Endothelial cell of umbilical vein (primary cell): ENCODE data around the gene TPTE2. TPM values are rescaled to one million over a fixed set of nuclear protein-coding genes. Genes with fewer than 3 reads are reported as not detected.

ENCODE experiments used
- BruUV-seq: library from RNA; stranded (reverse); fragments of 400-500 nt; replicated peaks from 2 replicates; lab custom pipeline; 2021; lab: Mats Ljungman, UMichigan
- CTCF ChIA-PET: fragments of 300-600, 350-600 bp; sonication (Branson Sonifier 250); formaldehyde crosslinking; loops from one replicate; lab custom pipeline; 2021; ENCODE audit warnings: antibody characterized with exemption, inconsistent platforms; lab: Charles Lee
- POLR2A ChIA-PET: fragments of 300-600, 350-600 bp; sonication (Branson Sonifier 250); formaldehyde crosslinking; loops from one replicate; lab custom pipeline; 2021; ENCODE audit warnings: antibody characterized with exemption, inconsistent platforms; lab: Charles Lee
- DNase-seq: peaks from one replicate; pipeline ENCODE4 v3.0.0-alpha.2; 2011; ENCODE audit warnings: low read depth, low spot score
- FAIRE-seq: peaks from 2 replicates; lab custom pipeline; 2011; peaks lifted over from hg19 to GRCh38; lab: Jason Lieb, UNC
- H2AFZ ChIP-seq: 2 replicates; pipeline ENCODE4 v1.6.0; 2012; ENCODE audit warnings: low read depth, low read length, control low read depth, inconsistent platforms
- H3K27ac ChIP-seq: 2 replicates; pipeline ENCODE4 v1.5.1; 2011; ENCODE audit warnings: low read depth, mild to moderate bottlenecking, control low read depth, low read length, moderate library complexity; ENCODE audit not compliant: insufficient read depth
- H3K27me3 ChIP-seq, 2 experiments: 2 replicates each; pipeline versions ENCODE4 v1.6.0 to v1.6.1; 2011; ENCODE audit warnings: low read length in 2 of 2, mixed read lengths in 1 of 2; ENCODE audit not compliant: control insufficient read depth in 2 of 2, insufficient read depth in 2 of 2
- H3K36me3 ChIP-seq, 2 experiments: 2 replicates in 1 of 2; 3 replicates in 1 of 2; pipeline ENCODE4 v1.5.1; 2011; ENCODE audit warnings: low read length in 2 of 2, mild to moderate bottlenecking in 1 of 2, moderate library complexity in 1 of 2; ENCODE audit not compliant: control insufficient read depth in 2 of 2, insufficient read depth in 2 of 2; ENCODE audit errors: extremely low read depth in 1 of 2
- H3K4me1 ChIP-seq: 3 replicates; pipeline ENCODE4 v1.5.1; 2011; ENCODE audit warnings: mild to moderate bottlenecking, low read length; ENCODE audit not compliant: control insufficient read depth, insufficient read depth; ENCODE audit errors: extremely low read depth
- H3K4me2 ChIP-seq: 2 replicates; pipeline ENCODE4 v1.6.1; 2011; ENCODE audit warnings: low read length, control low read depth, mixed read lengths; ENCODE audit not compliant: insufficient read depth
- H3K4me3 ChIP-seq, 3 experiments: fragments of 200-600 bp in 1 of 3; sonication (generic), shearing (Covaris generic) in 1 of 3; replicated peaks in 1 of 3; 2 replicates each; pipeline ENCODE4 v1.5.1; 2011 to 2016; ENCODE audit warnings: control low read depth in 3 of 3, low read length in 3 of 3, mild to moderate bottlenecking in 2 of 3, inconsistent platforms in 1 of 3, low read depth in 1 of 3, moderate library complexity in 1 of 3; ENCODE audit not compliant: insufficient read depth in 1 of 3
- H3K79me2 ChIP-seq: 2 replicates; pipeline ENCODE4 v1.6.0; 2012; ENCODE audit warnings: low read length, inconsistent platforms; ENCODE audit not compliant: control insufficient read depth, insufficient read depth
- H3K9ac ChIP-seq: replicated peaks from 2 replicates; pipeline ENCODE3; 2011; ENCODE audit warnings: low read length, control low read depth; ENCODE audit not compliant: insufficient read depth; ENCODE audit errors: extremely low read depth
- H3K9me1 ChIP-seq: replicated peaks from 3 replicates; pipeline ENCODE4 v1.6.0; 2011; ENCODE audit warnings: mild to moderate bottlenecking, low read length; ENCODE audit not compliant: control insufficient read depth, insufficient read depth; ENCODE audit errors: extremely low read depth
- H3K9me3 ChIP-seq: replicated peaks from 2 replicates; pipeline ENCODE4 v1.5.1; 2012; ENCODE audit warnings: low read length, inconsistent platforms; ENCODE audit not compliant: control insufficient read depth, insufficient read depth
- H4K20me1 ChIP-seq: replicated peaks from 2 replicates; pipeline ENCODE3; 2011; ENCODE audit warnings: mild to moderate bottlenecking, low read length; ENCODE audit not compliant: control insufficient read depth, insufficient read depth; ENCODE audit errors: extremely low read depth
- EZH2 ChIP-seq: IDR thresholded peaks from 2 replicates; pipeline ENCODE4 v1.6.1; 2012; ENCODE audit warnings: borderline replicate concordance, low read depth, mild to moderate bottlenecking, moderate library complexity, low read length, inconsistent platforms; ENCODE audit not compliant: severe bottlenecking
- FOS ChIP-seq: IDR thresholded peaks from 2 replicates; pipeline ENCODE4 v1.6.1; 2011; ENCODE audit warnings: mild to moderate bottlenecking, low read length, moderate library complexity, borderline replicate concordance; ENCODE audit not compliant: insufficient read depth
- GATA2 ChIP-seq: IDR thresholded peaks from 2 replicates; pipeline ENCODE4 v1.7.0; 2011; ENCODE audit warnings: low read depth, mild to moderate bottlenecking, moderate library complexity, mixed read lengths, low read length; ENCODE audit not compliant: insufficient read length, insufficient read depth
- JUN ChIP-seq: IDR thresholded peaks from 2 replicates; pipeline ENCODE4 v1.6.1; 2011; ENCODE audit warnings: borderline replicate concordance, low read depth; ENCODE audit not compliant: insufficient read length, insufficient read depth
- MYC ChIP-seq: IDR thresholded peaks from one replicate; pipeline ENCODE4 v1.6.1; 2011; ENCODE audit warnings: mild to moderate bottlenecking, low read depth, low read length
- POLR2A ChIP-seq: IDR thresholded peaks from 2 replicates; pipeline ENCODE4 v1.6.1; 2012; ENCODE audit warnings: low read depth, mild to moderate bottlenecking, control low read depth, low read length
- POLR2AphosphoS5 ChIP-seq: IDR thresholded peaks from 2 replicates; pipeline ENCODE4 v1.6.1; 2012; ENCODE audit warnings: low read depth, mild to moderate bottlenecking, control low read depth, low read length, moderate library complexity; ENCODE audit not compliant: insufficient read depth
- dilution Hi-C: fragments of 300-500 bp; cut with MboI; formaldehyde crosslinking; loops from one replicate; pipeline ENCODE4 v1.15.0; 2019; ENCODE audit warnings: low sequenced_read_pairs; ENCODE audit not compliant: extremely low pct_ligation_motif_present
- intact Hi-C: fragments of 100-400 bp; cut with micrococcal nuclease; formaldehyde crosslinking; loops from one replicate; pipeline ENCODE4 v1.10.0; 2022
- polyA plus RNA-seq, 4 experiments: library from polyadenylated mRNA; depleted of rRNA in 3 of 4; stranded (reverse) in 3 of 4; unstranded in 1 of 4; fragments of >200 nt; gene quantifications; 2 replicates each; pipeline versions ENCODE4 v1.2.1 to v1.2.3, GENCODE V29; 2011 to 2012; ENCODE audit warnings: missing spikeins in 1 of 4
- total RNA-seq: library from RNA; stranded (reverse); gene quantifications from 2 replicates; pipeline ENCODE4 v1.2.3, GENCODE V29; 2021
- TF ChIP-seq, protein P1 (sequence below), 2 donors: IDR thresholded peaks; 1 replicate in 1 of 2; 2 replicates in 1 of 2; pipeline ENCODE4 v1.5.1; 2011; ENCODE audit warnings: low read length in 2 of 2, mild to moderate bottlenecking in 2 of 2, moderate library complexity in 2 of 2, control low read depth in 1 of 2, inconsistent platforms in 1 of 2, low read depth in 1 of 2; ENCODE audit not compliant: insufficient read depth in 1 of 2; ENCODE audit errors: extremely low read depth in 1 of 2
- TF ChIP-seq, protein P2 (sequence below): IDR thresholded peaks from 2 replicates; pipeline ENCODE4 v1.6.1; 2011; ENCODE audit not compliant: insufficient read depth, insufficient read length

The TPTE2 gene
- total and polyA plus RNA-seq, 2 donors (not counting 3 experiments of a cell fraction or from before 2014, with no cell fraction given), result not detected

DNA sequence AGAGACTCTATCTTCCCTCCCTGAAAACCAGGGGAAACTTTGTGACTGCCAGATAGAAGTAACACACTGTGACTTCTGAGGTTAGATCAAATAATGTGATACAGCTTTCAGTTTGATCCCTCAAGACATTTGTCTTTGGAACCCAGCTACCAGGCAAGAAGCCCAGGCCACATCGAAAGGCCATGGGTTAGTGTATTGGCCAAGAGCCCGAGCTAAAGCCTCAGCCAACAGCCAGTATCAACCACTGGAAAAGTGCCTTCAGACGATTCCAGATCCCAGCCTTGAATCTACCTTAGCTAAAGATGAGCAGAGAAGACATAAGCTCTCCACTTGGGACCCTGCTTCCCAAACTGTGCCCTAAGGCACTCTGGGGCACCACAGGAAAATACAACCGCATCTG is 10.9 kb upstream of the TPTE2 start:
- dilution Hi-C loops (no loop called here), intact Hi-C loops (no loop called here)
- ChIA-PET CTCF (interaction anchor here (0.7 kb wide), 1 partner anchor 15 kb away, joined by 3 read pairs; no protein-coding TSS in a partner anchor), POLR2A (no interaction called here)
- Histone ChIP-seq H3K27ac (no peak overlapping the region), H4K20me1 (no peaks in the 10 kb centered on the region), H3K9me3 (no peaks in the 10 kb centered on the region), H3K79me2 (no peaks in the 10 kb centered on the region), H3K9me1 (no peaks in the 10 kb centered on the region), H3K4me1 (no peaks in the 10 kb centered on the region), H3K4me2 (no peak overlapping the region), H3K9ac (no peak overlapping the region), H3K36me3 (no peaks in the 10 kb centered on the region), H3K4me3 (no peak overlapping the region), H3K27me3 (peaks cover 0 to 1% of the 10 kb centered on the region in 2 experiments), H2AFZ (no peak overlapping the region)
- no peak for TF ChIP-seq MYC
- TF ChIP-seq, protein P1, sequence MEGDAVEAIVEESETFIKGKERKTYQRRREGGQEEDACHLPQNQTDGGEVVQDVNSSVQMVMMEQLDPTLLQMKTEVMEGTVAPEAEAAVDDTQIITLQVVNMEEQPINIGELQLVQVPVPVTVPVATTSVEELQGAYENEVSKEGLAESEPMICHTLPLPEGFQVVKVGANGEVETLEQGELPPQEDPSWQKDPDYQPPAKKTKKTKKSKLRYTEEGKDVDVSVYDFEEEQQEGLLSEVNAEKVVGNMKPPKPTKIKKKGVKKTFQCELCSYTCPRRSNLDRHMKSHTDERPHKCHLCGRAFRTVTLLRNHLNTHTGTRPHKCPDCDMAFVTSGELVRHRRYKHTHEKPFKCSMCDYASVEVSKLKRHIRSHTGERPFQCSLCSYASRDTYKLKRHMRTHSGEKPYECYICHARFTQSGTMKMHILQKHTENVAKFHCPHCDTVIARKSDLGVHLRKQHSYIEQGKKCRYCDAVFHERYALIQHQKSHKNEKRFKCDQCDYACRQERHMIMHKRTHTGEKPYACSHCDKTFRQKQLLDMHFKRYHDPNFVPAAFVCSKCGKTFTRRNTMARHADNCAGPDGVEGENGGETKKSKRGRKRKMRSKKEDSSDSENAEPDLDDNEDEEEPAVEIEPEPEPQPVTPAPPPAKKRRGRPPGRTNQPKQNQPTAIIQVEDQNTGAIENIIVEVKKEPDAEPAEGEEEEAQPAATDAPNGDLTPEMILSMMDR (IDR thresholded peaks at IDR 0.05; ENCODE audit: extremely low read depth in 1 of 2, insufficient read depth in 1 of 2, low read depth in 1 of 2, low read length in 2 of 2), result no peak
- no peak for TF ChIP-seq POLR2A
- TF ChIP-seq FOS, result no peak
- no peak for TF ChIP-seq GATA2
- TF ChIP-seq, protein P2, sequence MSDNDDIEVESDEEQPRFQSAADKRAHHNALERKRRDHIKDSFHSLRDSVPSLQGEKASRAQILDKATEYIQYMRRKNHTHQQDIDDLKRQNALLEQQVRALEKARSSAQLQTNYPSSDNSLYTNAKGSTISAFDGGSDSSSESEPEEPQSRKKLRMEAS, result no peak
- TF ChIP-seq EZH2, result no peak
- TF ChIP-seq POLR2AphosphoS5, result no peak
- no peak for TF ChIP-seq JUN
- no TSS peak for BruUV-seq
- DNase-seq (no peak), FAIRE-seq (no peak)
